HL-60 (cell line): Measurements from ENCODE around the gene TLR10.

ENCODE experiments used
- DNase-seq, 2 experiments: peaks; one replicate each; pipeline ENCODE4 v3.0.0-alpha.2; 2010 to 2020; ENCODE audit warnings: low read depth in 1 of 2, low spot score in 1 of 2
- H3K27ac ChIP-seq: fragments of 250-450 bp; sonication (Bioruptor Pico); replicated peaks from 2 replicates; pipeline ENCODE4 v1.5.1; 2020; ENCODE audit warnings: mild to moderate bottlenecking, moderate library complexity
- H3K27me3 ChIP-seq: fragments of 250-450 bp; sonication (Bioruptor Pico); 2 replicates; pipeline ENCODE4 v1.5.1; 2021; ENCODE audit warnings: mild to moderate bottlenecking, moderate library complexity; ENCODE audit not compliant: insufficient read depth, poor library complexity, severe bottlenecking
- H3K4me3 ChIP-seq: replicated peaks from 2 replicates; pipeline ENCODE4 v1.5.1; 2011; ENCODE audit warnings: mild to moderate bottlenecking, control low read depth, low read length; ENCODE audit not compliant: insufficient read depth
- GABPA ChIP-seq: IDR thresholded peaks from 2 replicates; pipeline ENCODE4 v1.6.1; 2012; ENCODE audit warnings: low read depth
- POLR2AphosphoS5 ChIP-seq: IDR thresholded peaks from 2 replicates; pipeline ENCODE4 v1.6.1; 2012; ENCODE audit warnings: low read depth
- SPI1 ChIP-seq: IDR thresholded peaks from 2 replicates; pipeline ENCODE4 v1.6.1; 2012; ENCODE audit warnings: low read depth, mild to moderate bottlenecking, borderline replicate concordance
- TF ChIP-seq, protein P1 (sequence below): IDR thresholded peaks from one replicate; pipeline ENCODE4 v1.5.1; 2011; ENCODE audit warnings: low read length, control low read depth, inconsistent platforms; ENCODE audit not compliant: insufficient read depth
- TF ChIP-seq, protein P2 (sequence below): IDR thresholded peaks from 2 replicates; pipeline ENCODE4 v1.6.1; 2012; ENCODE audit warnings: low read depth; ENCODE audit not compliant: insufficient replicate concordance

TLR10 gene

DNA sequence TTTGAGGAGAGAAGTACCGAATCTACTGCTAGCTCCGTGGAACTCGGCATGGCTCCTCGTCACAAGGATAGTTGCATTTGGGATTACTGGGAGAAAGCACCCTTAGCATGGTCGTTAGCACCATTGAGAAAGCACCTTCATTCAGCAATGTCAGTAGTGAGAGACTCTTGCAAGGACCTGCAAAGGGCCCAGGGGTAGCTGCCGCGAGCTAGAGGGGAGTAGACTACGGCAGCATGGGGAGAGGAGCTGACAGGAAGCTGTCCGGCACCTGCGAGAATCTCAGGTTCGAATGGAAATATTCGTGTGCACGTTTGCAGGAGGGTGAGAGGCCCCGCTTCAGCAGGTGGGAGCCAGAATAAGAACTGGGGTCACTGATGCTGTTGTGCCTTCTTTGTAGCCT, 20.2 kb downstream of the TLR10 start:
- no peak overlapping the region for H3K4me3 ChIP-seq
- H3K27ac ChIP-seq, result peak overlapping the region; percentile 80; the same call in 1 of the 2 replicates
- no peak for DNase-seq
- TF ChIP-seq GABPA (no peak), POLR2AphosphoS5 (no peak), SPI1 (no peak)
- TF ChIP-seq, protein P1, sequence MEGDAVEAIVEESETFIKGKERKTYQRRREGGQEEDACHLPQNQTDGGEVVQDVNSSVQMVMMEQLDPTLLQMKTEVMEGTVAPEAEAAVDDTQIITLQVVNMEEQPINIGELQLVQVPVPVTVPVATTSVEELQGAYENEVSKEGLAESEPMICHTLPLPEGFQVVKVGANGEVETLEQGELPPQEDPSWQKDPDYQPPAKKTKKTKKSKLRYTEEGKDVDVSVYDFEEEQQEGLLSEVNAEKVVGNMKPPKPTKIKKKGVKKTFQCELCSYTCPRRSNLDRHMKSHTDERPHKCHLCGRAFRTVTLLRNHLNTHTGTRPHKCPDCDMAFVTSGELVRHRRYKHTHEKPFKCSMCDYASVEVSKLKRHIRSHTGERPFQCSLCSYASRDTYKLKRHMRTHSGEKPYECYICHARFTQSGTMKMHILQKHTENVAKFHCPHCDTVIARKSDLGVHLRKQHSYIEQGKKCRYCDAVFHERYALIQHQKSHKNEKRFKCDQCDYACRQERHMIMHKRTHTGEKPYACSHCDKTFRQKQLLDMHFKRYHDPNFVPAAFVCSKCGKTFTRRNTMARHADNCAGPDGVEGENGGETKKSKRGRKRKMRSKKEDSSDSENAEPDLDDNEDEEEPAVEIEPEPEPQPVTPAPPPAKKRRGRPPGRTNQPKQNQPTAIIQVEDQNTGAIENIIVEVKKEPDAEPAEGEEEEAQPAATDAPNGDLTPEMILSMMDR, result no peak
- TF ChIP-seq, protein P2, sequence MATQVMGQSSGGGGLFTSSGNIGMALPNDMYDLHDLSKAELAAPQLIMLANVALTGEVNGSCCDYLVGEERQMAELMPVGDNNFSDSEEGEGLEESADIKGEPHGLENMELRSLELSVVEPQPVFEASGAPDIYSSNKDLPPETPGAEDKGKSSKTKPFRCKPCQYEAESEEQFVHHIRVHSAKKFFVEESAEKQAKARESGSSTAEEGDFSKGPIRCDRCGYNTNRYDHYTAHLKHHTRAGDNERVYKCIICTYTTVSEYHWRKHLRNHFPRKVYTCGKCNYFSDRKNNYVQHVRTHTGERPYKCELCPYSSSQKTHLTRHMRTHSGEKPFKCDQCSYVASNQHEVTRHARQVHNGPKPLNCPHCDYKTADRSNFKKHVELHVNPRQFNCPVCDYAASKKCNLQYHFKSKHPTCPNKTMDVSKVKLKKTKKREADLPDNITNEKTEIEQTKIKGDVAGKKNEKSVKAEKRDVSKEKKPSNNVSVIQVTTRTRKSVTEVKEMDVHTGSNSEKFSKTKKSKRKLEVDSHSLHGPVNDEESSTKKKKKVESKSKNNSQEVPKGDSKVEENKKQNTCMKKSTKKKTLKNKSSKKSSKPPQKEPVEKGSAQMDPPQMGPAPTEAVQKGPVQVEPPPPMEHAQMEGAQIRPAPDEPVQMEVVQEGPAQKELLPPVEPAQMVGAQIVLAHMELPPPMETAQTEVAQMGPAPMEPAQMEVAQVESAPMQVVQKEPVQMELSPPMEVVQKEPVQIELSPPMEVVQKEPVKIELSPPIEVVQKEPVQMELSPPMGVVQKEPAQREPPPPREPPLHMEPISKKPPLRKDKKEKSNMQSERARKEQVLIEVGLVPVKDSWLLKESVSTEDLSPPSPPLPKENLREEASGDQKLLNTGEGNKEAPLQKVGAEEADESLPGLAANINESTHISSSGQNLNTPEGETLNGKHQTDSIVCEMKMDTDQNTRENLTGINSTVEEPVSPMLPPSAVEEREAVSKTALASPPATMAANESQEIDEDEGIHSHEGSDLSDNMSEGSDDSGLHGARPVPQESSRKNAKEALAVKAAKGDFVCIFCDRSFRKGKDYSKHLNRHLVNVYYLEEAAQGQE, result no peak
- no peaks in the 10 kb centered on the region for H3K27me3 ChIP-seq

DNA sequence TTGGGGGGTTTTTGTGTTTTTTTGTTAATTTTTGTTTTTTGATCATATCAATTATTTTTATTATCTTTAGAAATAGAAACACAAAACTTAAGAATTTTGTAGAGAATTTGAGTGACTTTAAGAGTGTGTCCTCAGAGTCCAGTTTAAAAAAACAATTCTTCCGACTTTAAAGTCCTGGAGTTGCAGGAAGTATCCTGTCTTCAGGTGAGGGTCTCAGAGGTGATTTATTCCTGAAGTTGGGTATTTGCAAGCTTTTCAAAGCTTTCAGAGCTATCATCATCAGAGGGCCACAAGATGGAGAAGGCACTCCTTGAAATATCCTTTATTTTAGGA, 23.0 kb downstream of the TLR10 start:
- TF ChIP-seq POLR2AphosphoS5 (no peak), GABPA (no peak), SPI1 (no peak)
- TF ChIP-seq, protein P1, result no peak
- TF ChIP-seq, protein P2, result no peak
- no peaks in the 10 kb centered on the region for H3K27me3 ChIP-seq
- DNase-seq, result no peak
- H3K4me3 ChIP-seq, result no peak overlapping the region
- H3K27ac ChIP-seq, result no peak overlapping the region

DNA sequence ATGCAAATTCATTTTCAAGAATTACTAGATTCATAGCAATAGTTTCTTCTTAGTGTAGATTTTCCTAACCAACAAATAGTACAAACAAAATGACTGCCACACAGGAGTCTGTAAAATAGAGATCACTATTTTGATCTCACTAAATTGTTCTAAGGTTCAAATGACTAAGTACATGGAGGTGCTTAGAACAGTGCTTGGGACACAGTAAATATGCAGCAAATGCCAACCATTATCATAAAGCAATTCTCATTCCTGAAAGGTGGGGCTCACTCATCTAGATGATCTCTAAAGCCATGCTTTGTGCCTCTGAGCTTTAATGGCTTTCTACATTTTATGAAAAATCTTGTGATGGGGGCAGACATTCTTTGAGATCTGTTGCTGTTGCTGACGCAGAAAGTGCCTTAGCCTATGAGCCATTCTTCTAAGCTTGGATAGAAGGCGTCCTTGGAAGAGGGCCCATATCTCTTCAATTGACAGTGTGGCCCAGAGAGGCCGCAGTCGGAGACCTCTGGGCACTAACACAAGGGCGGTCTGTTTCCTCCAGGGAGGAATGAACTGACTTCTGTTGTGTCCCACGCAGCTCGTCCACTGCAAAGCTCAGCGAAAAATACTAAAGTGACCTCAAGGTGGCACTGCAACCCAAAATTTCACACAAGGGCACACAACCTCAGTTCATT, 23.5 kb downstream of the TLR10 start:
- no peaks in the 10 kb centered on the region for H3K27me3 ChIP-seq
- H3K4me3 ChIP-seq, result no peak overlapping the region
- no peak overlapping the region for H3K27ac ChIP-seq
- TF ChIP-seq, protein P1, result peak; percentile 12
- TF ChIP-seq, protein P2, result no peak
- TF ChIP-seq GABPA, result no peak
- no peak for TF ChIP-seq SPI1
- no peak for TF ChIP-seq POLR2AphosphoS5
- DNase-seq, result peak; percentile 49 to 60
